B cell (primary cell): ENCODE results near the gene LIG1. TPM values are rescaled to one million over a fixed set of nuclear protein-coding genes. Genes with fewer than 3 reads are reported as not detected.

Experiments
- ATAC-seq: fragments of 200-7000 bp; cut with Tn5 transposase; one replicate; pipeline ENCODE4 v1.10.0; 2021; ENCODE audit warnings: low read depth, mild to moderate bottlenecking, moderate number of reproducible peaks, moderate library complexity
- CTCF ChIA-PET: fragments of 350-600 bp; sonication (Branson Sonifier 250); formaldehyde crosslinking; loops from one replicate; lab custom pipeline; 2021; ENCODE audit warnings: antibody characterized with exemption, inconsistent platforms; lab: Charles Lee
- POLR2A ChIA-PET: fragments of 350-600 bp; sonication (Branson Sonifier 250); formaldehyde crosslinking; loops from one replicate; lab custom pipeline; 2021; ENCODE audit warnings: antibody characterized with exemption; lab: Charles Lee
- DNase-seq: peaks from one replicate; pipeline ENCODE4 v3.0.0; 2013
- H2AFZ ChIP-seq: 2 replicates; pipeline ENCODE4 v1.6.1; 2012; ENCODE audit warnings: mild to moderate bottlenecking, low read depth, low read length; ENCODE audit not compliant: insufficient read depth, poor library complexity, severe bottlenecking
- H3K27ac ChIP-seq, 2 donors: 1 replicate in 1 of 2; 2 replicates in 1 of 2; pipeline ENCODE4 v1.5.1; 2012 to 2013; ENCODE audit warnings: low read length in 2 of 2, mild to moderate bottlenecking in 2 of 2, moderate library complexity in 1 of 2
- H3K27me3 ChIP-seq, 4 experiments: fragments of 200-600 bp in 1 of 4; sonication (generic) in 1 of 4; replicated peaks in 1 of 4; 1 replicate in 2 of 4; 2 replicates in 2 of 4; pipeline versions ENCODE4 v1.6.1 to v1.7.0; 2013 to 2016; ENCODE audit warnings: low read length in 3 of 4, mild to moderate bottlenecking in 2 of 4, mixed read lengths in 1 of 4, moderate library complexity in 1 of 4; ENCODE audit not compliant: insufficient read depth in 4 of 4, control insufficient read depth in 3 of 4; ENCODE audit errors: control extremely low read depth in 1 of 4
- H3K36me3 ChIP-seq, 2 experiments: replicated peaks in 1 of 2; 1 replicate in 1 of 2; 2 replicates in 1 of 2; pipeline versions ENCODE4 v1.6.1 to v1.7.1; 2013; ENCODE audit warnings: low read length in 1 of 2; ENCODE audit not compliant: insufficient read depth in 2 of 2, control insufficient read depth in 1 of 2; ENCODE audit errors: control extremely low read depth in 1 of 2, extremely low read depth in 1 of 2
- H3K4me1 ChIP-seq, 2 donors: fragments of 200-600 bp in 1 of 2; sonication (generic) in 1 of 2; 1 replicate in 1 of 2; 2 replicates in 1 of 2; pipeline versions ENCODE4 v1.5.1 to v1.6.1; 2013 to 2017; ENCODE audit warnings: low read length in 2 of 2; ENCODE audit not compliant: control insufficient read depth in 2 of 2, insufficient read depth in 2 of 2
- H3K4me2 ChIP-seq: replicated peaks from 2 replicates; pipeline ENCODE3; 2012; ENCODE audit warnings: mild to moderate bottlenecking, low read depth, low read length; ENCODE audit not compliant: poor library complexity, severe bottlenecking
- H3K4me3 ChIP-seq, 5 experiments: fragments of 200-600 bp in 1 of 5; sonication (generic) in 1 of 5; 1 replicate in 3 of 5; 2 replicates in 2 of 5; pipeline versions ENCODE4 v1.5.1 to v1.7.0; 2011 to 2016; ENCODE audit warnings: low read length in 4 of 5, mild to moderate bottlenecking in 4 of 5, low read depth in 2 of 5, control low read depth in 1 of 5, moderate library complexity in 1 of 5; ENCODE audit not compliant: insufficient read depth in 1 of 5; ENCODE audit errors: control extremely low read depth in 1 of 5, extremely low read depth in 1 of 5
- H3K79me2 ChIP-seq: fragments of 200-600 bp; sonication (generic); one replicate; pipeline ENCODE4 v1.6.0; 2016; ENCODE audit warnings: low read length; ENCODE audit not compliant: control insufficient read depth, insufficient read depth
- H3K9ac ChIP-seq: fragments of 200-600 bp; sonication (generic); 2 replicates; pipeline ENCODE4 v1.6.1; 2017; ENCODE audit warnings: mild to moderate bottlenecking, low read length, moderate library complexity
- H3K9me3 ChIP-seq, 3 donors: one replicate each; pipeline versions ENCODE4 v1.6.1 to v1.7.1; 2013; ENCODE audit warnings: low read length in 2 of 3; ENCODE audit not compliant: control insufficient read depth in 2 of 3, insufficient read depth in 1 of 3; ENCODE audit errors: control extremely low read depth in 1 of 3
- H4K20me1 ChIP-seq: 2 replicates; pipeline ENCODE4 v1.6.0; 2012; ENCODE audit warnings: mild to moderate bottlenecking, low read length; ENCODE audit not compliant: insufficient read depth, control insufficient read depth, poor library complexity, severe bottlenecking
- H3K27ac Mint-ChIP-seq: one replicate; pipeline ENCODE4 v1.8.0; 2021; ENCODE audit warnings: mixed read lengths
- H3K27me3 Mint-ChIP-seq: one replicate; pipeline ENCODE4 v1.8.0; 2021; ENCODE audit warnings: mixed read lengths
- H3K4me1 Mint-ChIP-seq: one replicate; pipeline ENCODE4 v1.8.0; 2021; ENCODE audit warnings: mixed read lengths
- H3K4me3 Mint-ChIP-seq: one replicate; pipeline ENCODE4 v1.8.0; 2021; ENCODE audit warnings: mixed read lengths
- H3K9me3 Mint-ChIP-seq: one replicate; pipeline ENCODE4 v1.8.0; 2022; ENCODE audit warnings: mixed read lengths; ENCODE audit not compliant: insufficient read depth
- CTCF ChIP-seq: fragments of 200-600 bp; IDR thresholded peaks from one replicate; pipeline ENCODE4 v1.8.0; 2022; ENCODE audit warnings: antibody characterized with exemption, mild to moderate bottlenecking
- EZH2 ChIP-seq: IDR thresholded peaks from 2 replicates; pipeline ENCODE4 v1.6.1; 2012; ENCODE audit warnings: borderline replicate concordance, low read depth, mild to moderate bottlenecking, moderate library complexity, low read length; ENCODE audit not compliant: insufficient read depth, poor library complexity, severe bottlenecking
- WGBS: methylation state at CpG from one replicate; pipeline ENCODE4 v1.1.5; 2013; ENCODE audit warnings: missing lambda C conversion rate; ENCODE audit not compliant: insufficient coverage; 5-methylcytosine and 5-hydroxymethylcytosine counted together
- intact Hi-C: fragments of 100-400 bp; cut with micrococcal nuclease; formaldehyde crosslinking; loops from one replicate; pipeline ENCODE4 v1.10.0; 2022
- polyA plus RNA-seq: library from polyadenylated mRNA; depleted of rRNA; stranded (reverse); fragments of >200 nt; gene quantifications from 2 replicates; pipeline ENCODE4 v1.2.3, GENCODE V29; 2012
- total RNA-seq, 2 donors: library from RNA; stranded (reverse); fragments of 120-200 nt in 1 of 2; gene quantifications; 1 replicate in 1 of 2; 2 replicates in 1 of 2; pipeline versions ENCODE4 v1.2.3 to v1.2.4, GENCODE V29; 2013 to 2022

The LIG1 gene
- total and polyA plus RNA-seq, 2 donors (not counting 1 experiment from before 2014, with no cell fraction given) = 97.5 to 111 TPM

GRCh38 chr19:48181505-48181904, 11.4 kb upstream of the LIG1 start:
- Histone ChIP-seq H3K9ac (no peak overlapping the region), H3K27ac (no peak overlapping the region), H3K27me3 (no peaks in the 10 kb centered on the region), H3K4me3 (no peak overlapping the region), H3K9me3 (peaks cover 0 to 11% (median 8%) of the 10 kb centered on the region in 3 donors), H3K4me2 (no peak overlapping the region), H2AFZ (no peak overlapping the region), H4K20me1 (no peaks in the 10 kb centered on the region), H3K36me3 (peaks cover 1 to 2% of the 10 kb centered on the region in 2 experiments), H3K79me2 (peaks cover 3% of the 10 kb centered on the region), H3K4me1 (peaks cover 14 to 17% of the 10 kb centered on the region in 2 donors)
- intact Hi-C loops = no loop called here
- DNase-seq (no peak), ATAC-seq (no peak)
- ChIA-PET POLR2A (no interaction called here), CTCF (no interaction called here)
- no peaks in the 10 kb centered on the region for H3K27me3 Mint-ChIP-seq
- peaks cover 7% of the 10 kb centered on the region for H3K9me3 Mint-ChIP-seq
- 100% methylated on average over 2 of the region's 5 CpGs for WGBS
- TF ChIP-seq CTCF (no peak), EZH2 (no peak)
- no peak overlapping the region for H3K4me3 Mint-ChIP-seq
- H3K4me1 Mint-ChIP-seq = peaks cover 16% of the 10 kb centered on the region
- H3K27ac Mint-ChIP-seq = no peak overlapping the region

DNA sequence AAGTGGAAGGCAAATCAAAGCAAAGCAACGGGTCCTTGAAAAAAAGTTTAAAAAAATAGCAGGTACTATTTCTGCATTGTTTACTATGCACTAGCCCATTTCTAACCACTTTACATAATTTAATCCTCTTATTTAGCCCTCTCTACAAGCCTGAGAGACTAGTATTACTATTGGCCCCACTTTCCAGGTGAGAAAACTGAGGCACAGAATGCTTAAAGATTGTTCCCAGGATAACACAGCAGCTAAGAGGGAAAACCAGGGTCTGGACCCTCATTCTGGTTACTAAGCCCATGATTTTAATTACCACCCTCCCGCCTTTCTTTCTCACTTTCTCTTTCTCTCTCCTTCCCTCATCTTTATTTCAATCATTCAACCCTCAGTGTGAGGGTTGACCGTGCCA, 6.1 kb upstream of the LIG1 start:
- Histone ChIP-seq H2AFZ (no peak overlapping the region), H3K27ac (no peak overlapping the region), H4K20me1 (peaks cover 6% of the 10 kb centered on the region), H3K36me3 (peaks cover 4 to 15% of the 10 kb centered on the region in 2 experiments), H3K27me3 (no peaks in the 10 kb centered on the region), H3K9me3 (peaks cover 0 to 4% (median 0%) of the 10 kb centered on the region in 3 donors), H3K4me3 (no peak overlapping the region), H3K9ac (no peak overlapping the region), H3K4me1 (peaks cover 2 to 3% of the 10 kb centered on the region in 2 donors), H3K4me2 (no peak overlapping the region), H3K79me2 (peaks cover 18% of the 10 kb centered on the region)
- no peak for TF ChIP-seq EZH2
- no peak for TF ChIP-seq CTCF
- peaks cover 1% of the 10 kb centered on the region for H3K9me3 Mint-ChIP-seq
- no peak for ATAC-seq
- H3K27ac Mint-ChIP-seq = no peak overlapping the region
- H3K4me1 Mint-ChIP-seq = peaks cover 6% of the 10 kb centered on the region
- H3K4me3 Mint-ChIP-seq = no peak overlapping the region
- H3K27me3 Mint-ChIP-seq = no peaks in the 10 kb centered on the region
- WGBS = no CpG with 5 or more reads among the region's 3 CpGs
- no peak for DNase-seq
- intact Hi-C loops = no loop called here
- ChIA-PET CTCF (no interaction called here), POLR2A (no interaction called here)
